Left colon (tissue), 2 donors: ENCODE data around the gene ZNF33A. TPM values are rescaled to one million over a fixed set of nuclear protein-coding genes. Genes with fewer than 3 reads are reported as not detected.

ENCODE experiments used
- total RNA-seq, 2 donors: library from RNA; stranded (reverse); fragmentation: NEBNext Ultra II Directional; extraction: Animal tissue kit (Norgen Biotek cat#: 25700); gene quantifications; one replicate each; pipeline ENCODE4 v1.2.1, GENCODE V29; 2021
- donor health status: DM: no; HTN: no; CAD: no.
- donor health status: DM: yes; HTN: yes; CAD: no.

The ZNF33A gene
- total RNA-seq, 2 donors from 2014 or later: 28.2 to 32.9 TPM

Other genes starting within 250 kb of the ZNF33A start
- gene ZNF248, start 153.1 kb upstream of the ZNF33A start, total RNA-seq: 10 to 100 TPM in 1 of 2 donors, 1 to 10 TPM in 1; 8.4 to 11.6 TPM
- gene ZNF25, start 34.0 kb upstream of the ZNF33A start, total RNA-seq: 1 to 10 TPM; 2.7 to 5.0 TPM
- 1 to 10 TPM; 8.8 TPM for gene ZNF37A, start 83.7 kb downstream of the ZNF33A start, total RNA-seq